ENCODE data around the gene TNIK.

DNA sequence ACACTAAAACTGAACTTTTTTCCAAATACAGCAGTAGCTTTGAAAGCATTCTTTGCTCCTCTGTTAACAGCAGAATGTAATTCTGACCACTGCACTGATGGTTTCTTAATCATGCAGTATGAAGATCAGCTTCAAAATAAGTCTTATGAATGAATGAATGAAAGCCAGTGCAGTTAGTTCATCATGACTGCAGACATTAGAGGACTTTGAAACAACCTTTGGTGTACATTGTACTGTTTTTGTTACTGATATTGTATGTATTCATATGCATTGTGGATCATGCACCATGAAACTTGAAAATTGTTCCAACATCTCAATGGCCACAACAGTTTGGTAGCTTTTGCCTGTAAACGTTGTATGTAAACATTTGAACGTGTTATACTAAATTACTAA, 1.3 kb upstream of the TNIK start:
- TF ChIP-seq, protein P1, sequence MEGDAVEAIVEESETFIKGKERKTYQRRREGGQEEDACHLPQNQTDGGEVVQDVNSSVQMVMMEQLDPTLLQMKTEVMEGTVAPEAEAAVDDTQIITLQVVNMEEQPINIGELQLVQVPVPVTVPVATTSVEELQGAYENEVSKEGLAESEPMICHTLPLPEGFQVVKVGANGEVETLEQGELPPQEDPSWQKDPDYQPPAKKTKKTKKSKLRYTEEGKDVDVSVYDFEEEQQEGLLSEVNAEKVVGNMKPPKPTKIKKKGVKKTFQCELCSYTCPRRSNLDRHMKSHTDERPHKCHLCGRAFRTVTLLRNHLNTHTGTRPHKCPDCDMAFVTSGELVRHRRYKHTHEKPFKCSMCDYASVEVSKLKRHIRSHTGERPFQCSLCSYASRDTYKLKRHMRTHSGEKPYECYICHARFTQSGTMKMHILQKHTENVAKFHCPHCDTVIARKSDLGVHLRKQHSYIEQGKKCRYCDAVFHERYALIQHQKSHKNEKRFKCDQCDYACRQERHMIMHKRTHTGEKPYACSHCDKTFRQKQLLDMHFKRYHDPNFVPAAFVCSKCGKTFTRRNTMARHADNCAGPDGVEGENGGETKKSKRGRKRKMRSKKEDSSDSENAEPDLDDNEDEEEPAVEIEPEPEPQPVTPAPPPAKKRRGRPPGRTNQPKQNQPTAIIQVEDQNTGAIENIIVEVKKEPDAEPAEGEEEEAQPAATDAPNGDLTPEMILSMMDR (conservative IDR thresholded peaks at IDR 0.05; ENCODE audit: low read depth, low read length): no peak
- TF ChIP-seq EZH2 (IDR thresholded peaks at IDR 0.05; ENCODE audit: borderline replicate concordance, low read depth, low read length, poor library complexity, severe bottlenecking): no peak

Data from A673 (cell line).